Right lobe of liver (tissue), 6 donors: ENCODE data around the gene CNN1. TPM values are rescaled to one million over a fixed set of nuclear protein-coding genes. Genes with fewer than 3 reads are reported as not detected.
A peak's percentile ranks its signal among the peaks of the same experiment; 100 is the strongest.

Source experiments
- ATAC-seq, 4 donors: fragments of 200-7000 bp; cut with Tn5 transposase; one replicate each; pipeline ENCODE4 v1.9.1; 2020; ENCODE audit warnings: mild to moderate bottlenecking in 4 of 4, moderate library complexity in 4 of 4
- DNase-seq, 3 donors: peaks; one replicate each; pipeline ENCODE4 v3.0.0-alpha.2; 2020
- H3K27ac ChIP-seq, 3 donors: fragments of 200-600 bp; one replicate each; pipeline ENCODE4 v1.8.0; 2022
- H3K27me3 ChIP-seq, 2 donors: fragments of 200-600 bp; one replicate each; pipeline ENCODE4 v1.8.0; 2022
- H3K36me3 ChIP-seq, 4 donors: fragments of 200-600 bp; sonication (generic) in 1 of 4; one replicate each; pipeline versions ENCODE4 v1.5.1 to v1.8.0; 2017 to 2022; ENCODE audit warnings: control low read depth in 1 of 4
- H3K4me1 ChIP-seq, 4 donors: fragments of 200-600 bp; sonication (generic) in 1 of 4; one replicate each; pipeline versions ENCODE4 v1.5.1 to v1.8.0; 2017 to 2022; ENCODE audit warnings: control low read depth in 1 of 4
- H3K4me3 ChIP-seq, 3 donors: fragments of 200-600 bp; one replicate each; pipeline ENCODE4 v1.8.0; 2022
- H3K9me3 ChIP-seq, 4 donors: fragments of 200-600 bp; sonication (generic) in 1 of 4; one replicate each; pipeline versions ENCODE4 v1.5.1 to v1.8.0; 2017 to 2022; ENCODE audit warnings: control low read depth in 1 of 4
- CTCF ChIP-seq, 4 donors: fragments of 200-600 bp in 3 of 4; fragments of 450-650 bp in 1 of 4; IDR thresholded peaks; one replicate each; pipeline versions ENCODE4 v1.5.1 to v1.8.0; 2016 to 2022; ENCODE audit warnings: antibody characterized with exemption in 4 of 4, mild to moderate bottlenecking in 2 of 4
- POLR2A ChIP-seq: fragments of 450-650 bp; IDR thresholded peaks from one replicate; pipeline ENCODE4 v1.6.1; 2017; ENCODE audit warnings: antibody characterized with exemption, mild to moderate bottlenecking
- WGBS: methylation state at CpG from one replicate; pipeline ENCODE4 v1.1.6; 2018; ENCODE audit warnings: low coverage, low lambda C conversion rate; ENCODE audit not compliant: insufficient coverage; ENCODE audit errors: missing lambda C conversion rate; 5-methylcytosine and 5-hydroxymethylcytosine counted together
- intact Hi-C, 2 donors: fragments of 100-400 bp; cut with DNase I; formaldehyde crosslinking; loops; one replicate each; pipeline versions ENCODE4 v1.11.2 to v1.14.1; 2022
- total RNA-seq, 6 experiments: library from RNA; depleted of rRNA in 2 of 6; stranded (reverse); fragments of >200 nt in 2 of 6; fragmentation: NEBNext Ultra II Directional in 3 of 6; extraction: Animal tissue kit (Norgen Biotek cat#: 25700) in 3 of 6; gene quantifications; one replicate each; pipeline versions ENCODE4 v1.1.0 to v1.2.4, GENCODE V29; 2016 to 2023
- donor health status: DM: no; HTN: yes; CAD: no.
- donor health status: DM: no; HTN: no; CAD: no.
- donor health status: DM: no; HTN: no; CAD: no.
- donor health status: DM: no; HTN: yes; CAD: no.
- donor health status: DM: no; HTN: yes; CAD: no.

CNN1 gene
- total RNA-seq, 6 experiments from 2014 or later: 0.71 to 8.5 (median 1.0) TPM

GRCh38 chr19:11535792-11536595 lies 2.7 kb upstream of the CNN1 start:
- intact Hi-C loops: no loop called here
- H3K36me3 ChIP-seq: no peaks in the 10 kb centered on the region
- peak overlapping the region; percentile 53 to 64 (median 59) for H3K27ac ChIP-seq
- TF ChIP-seq POLR2A (peak; percentile 42), CTCF (IDR thresholded peaks at IDR 0.05) (peak; percentile 84 to 94 (median 86))
- peak overlapping the region; percentile 14 to 35 (median 26) for H3K4me3 ChIP-seq
- H3K27me3 ChIP-seq: peaks cover 0 to 9% of the 10 kb centered on the region in 2 donors
- no peaks in the 10 kb centered on the region for H3K9me3 ChIP-seq
- 34% methylated on average over 22 of the region's 54 CpGs for WGBS
- ATAC-seq: peak; percentile 85 to 96 (median 88)
- DNase-seq: peak; percentile 85 to 89 (median 87)
- no peaks in the 10 kb centered on the region for H3K4me1 ChIP-seq

DNA sequence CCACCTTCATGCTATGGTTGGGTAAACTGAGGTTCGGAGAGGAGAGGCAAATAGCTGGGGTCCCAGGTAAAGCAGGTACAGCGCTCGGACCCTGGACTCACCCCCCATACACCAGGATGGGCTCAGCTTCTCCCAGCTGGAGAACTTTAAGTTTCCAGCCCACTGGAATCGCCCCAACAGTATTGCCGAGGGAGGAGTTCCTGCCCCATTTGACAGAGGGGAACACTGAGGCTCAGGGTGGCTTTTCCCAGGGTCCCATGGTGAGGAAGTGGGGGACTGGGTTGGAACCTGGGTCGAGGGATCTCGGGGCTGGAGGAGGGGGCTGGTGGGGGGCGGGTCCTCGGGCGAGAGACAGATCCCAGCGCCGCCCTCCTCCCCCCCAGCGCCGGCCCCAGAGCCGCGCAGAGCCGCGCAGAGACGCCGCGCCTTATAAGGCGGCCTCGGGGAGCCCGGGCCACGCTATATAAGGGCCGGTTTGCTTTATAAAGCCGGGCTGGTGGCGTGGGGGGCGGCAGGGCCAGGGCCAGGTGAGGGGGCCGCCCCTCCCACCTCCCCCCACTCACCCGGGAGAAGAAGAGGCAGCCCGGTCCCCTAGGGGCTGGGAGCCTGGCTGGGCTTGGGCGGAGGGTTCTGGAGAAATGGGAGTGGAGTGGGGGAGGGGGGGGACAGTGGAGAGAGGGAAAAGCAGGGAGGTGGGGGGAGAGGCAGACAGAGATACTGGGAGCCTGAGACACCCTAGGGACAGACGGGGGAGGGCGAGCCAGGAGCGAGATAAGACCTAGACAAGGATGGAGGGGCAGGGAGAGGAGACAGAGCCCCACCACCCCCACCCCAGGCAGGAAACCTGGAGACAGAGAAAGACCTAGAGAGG lies 1.1 kb downstream of the CNN1 start:
- no peak for DNase-seq
- no peak overlapping the region for H3K4me3 ChIP-seq
- no peak overlapping the region for H3K27ac ChIP-seq

GRCh38 chr19:11540645-11541044 lies 2.0 kb downstream of the CNN1 start:
- WGBS: no CpG with 5 or more reads among the region's 5 CpGs
- H3K36me3 ChIP-seq: no peaks in the 10 kb centered on the region
- no peaks in the 10 kb centered on the region for H3K4me1 ChIP-seq
- no peak for TF ChIP-seq POLR2A
- no peak for TF ChIP-seq CTCF (IDR thresholded peaks at IDR 0.05)
- intact Hi-C loops: no loop called here
- no peak overlapping the region for H3K27ac ChIP-seq
- H3K4me3 ChIP-seq: no peak overlapping the region
- H3K27me3 ChIP-seq: peaks cover 0 to 9% of the 10 kb centered on the region in 2 donors
- DNase-seq (no peak), ATAC-seq (no peak)
- H3K9me3 ChIP-seq: no peaks in the 10 kb centered on the region

More for the DNA sequence above, 1.1 kb downstream of the CNN1 start:
- Histone ChIP-seq H3K36me3 (no peaks in the 10 kb centered on the region), H3K4me1 (no peaks in the 10 kb centered on the region), H3K27me3 (peaks cover 0 to 9% of the 10 kb centered on the region in 2 donors), H3K9me3 (no peaks in the 10 kb centered on the region)
- intact Hi-C loops: no loop called here
- 18% methylated on average over 11 of the region's 36 CpGs for WGBS
- TF ChIP-seq POLR2A: no peak
- TF ChIP-seq CTCF (IDR thresholded peaks at IDR 0.05): no peak
- no peak for ATAC-seq

- H3K36me3 ChIP-seq: no peaks in the 10 kb centered on the region
- H3K4me1 ChIP-seq: no peaks in the 10 kb centered on the region
- DNase-seq (no peak), ATAC-seq (no peak)
- 100% methylated on average over 2 of the region's 3 CpGs for WGBS
- no peak overlapping the region for H3K27ac ChIP-seq
- H3K9me3 ChIP-seq: no peaks in the 10 kb centered on the region
- peaks cover 0 to 9% of the 10 kb centered on the region in 2 donors for H3K27me3 ChIP-seq
- intact Hi-C loops: no loop called here
- TF ChIP-seq CTCF (IDR thresholded peaks at IDR 0.05) (no peak), POLR2A (no peak)
- no peak overlapping the region for H3K4me3 ChIP-seq
Observed at GRCh38 chr19:11541238-11541637, 2.6 kb downstream of the CNN1 start.
